Cardiac muscle cell (in vitro differentiated cells and primary cell): Measurements from ENCODE around the gene TIMP4. TPM values are rescaled to one million over a fixed set of nuclear protein-coding genes. Genes with fewer than 3 reads are reported as not detected.

Source experiments
- DNase-seq, 2 donors: peaks; one replicate each; pipeline versions ENCODE4 v3.0.0 to v3.0.0-alpha.2; 2010 to 2017; ENCODE audit warnings: low read depth in 1 of 2, low spot score in 1 of 2
- H3K27ac ChIP-seq: fragments of 200-600 bp; sonication (generic); 2 replicates; pipeline ENCODE4 v1.5.1; 2016
- H3K27me3 ChIP-seq: fragments of 200-600 bp; sonication (generic); 2 replicates; pipeline ENCODE4 v1.6.0; 2016; ENCODE audit warnings: control low read depth
- H3K36me3 ChIP-seq: fragments of 200-600 bp; sonication (generic); 2 replicates; pipeline ENCODE4 v1.5.1; 2016; ENCODE audit warnings: control low read depth
- H3K4me1 ChIP-seq: fragments of 200-600 bp; sonication (generic); 2 replicates; pipeline ENCODE4 v1.8.1; 2017; ENCODE audit warnings: low read depth, mild to moderate bottlenecking, mixed run types
- H3K4me3 ChIP-seq: fragments of 200-600 bp; sonication (generic); 2 replicates; pipeline ENCODE4 v1.5.1; 2016; ENCODE audit warnings: mild to moderate bottlenecking
- H3K9me3 ChIP-seq: fragments of 200-600 bp; sonication (generic); 2 replicates; pipeline ENCODE4 v1.5.1; 2017; ENCODE audit warnings: low read depth, mild to moderate bottlenecking, control low read depth
- CTCF ChIP-seq: IDR thresholded peaks from 2 replicates; pipeline ENCODE4 v1.5.1; 2012; ENCODE audit warnings: low read depth, mild to moderate bottlenecking, low read length
- polyA plus RNA-seq: library from polyadenylated mRNA; unstranded; fragments of >200 nt; fragmentation: Nextera tagmentation; extraction: Ambion mirVana; gene quantifications from 2 replicates; pipeline ENCODE4 v1.2.1, GENCODE V29; 2016
- total RNA-seq: library from RNA; depleted of rRNA; stranded (reverse); fragments of >200 nt; gene quantifications from 2 replicates; pipeline ENCODE4 v1.2.3, GENCODE V29; 2016

The TIMP4 gene
- total and polyA plus RNA-seq, 2 experiments from 2014 or later, result 0.16 TPM; not detected in 1

- H3K27me3 ChIP-seq, result no peaks in the 10 kb centered on the region
- peaks cover 5% of the 10 kb centered on the region for H3K4me1 ChIP-seq
- no peak for DNase-seq
- no peaks in the 10 kb centered on the region for H3K36me3 ChIP-seq
- H3K9me3 ChIP-seq, result no peaks in the 10 kb centered on the region
- no peak overlapping the region for H3K27ac ChIP-seq
- TF ChIP-seq CTCF, result no peak
- H3K4me3 ChIP-seq, result no peak overlapping the region
Measured at GRCh38 chr3:12185172-12185710, 26.5 kb upstream of the TIMP4 start.

GRCh38 chr3:12184541-12184940, 25.8 kb upstream of the TIMP4 start:
- no peak overlapping the region for H3K27ac ChIP-seq

GRCh38 chr3:12182687-12183441, 24.2 kb upstream of the TIMP4 start:
- Histone ChIP-seq H3K27me3 (no peaks in the 10 kb centered on the region), H3K4me1 (no peaks in the 10 kb centered on the region), H3K27ac (no peak overlapping the region), H3K9me3 (no peaks in the 10 kb centered on the region), H3K36me3 (no peaks in the 10 kb centered on the region), H3K4me3 (no peak overlapping the region)
- TF ChIP-seq CTCF, result no peak
- DNase-seq, result no peak

More at GRCh38 chr3:12184541-12184940, 25.8 kb upstream of the TIMP4 start:
- H3K4me3 ChIP-seq, result no peak overlapping the region
- H3K4me1 ChIP-seq, result peaks cover 5% of the 10 kb centered on the region
- H3K27me3 ChIP-seq, result no peaks in the 10 kb centered on the region
- H3K9me3 ChIP-seq, result no peaks in the 10 kb centered on the region
- no peak for DNase-seq
- TF ChIP-seq CTCF, result no peak
- no peaks in the 10 kb centered on the region for H3K36me3 ChIP-seq

GRCh38 chr3:12181806-12182205, 23.1 kb upstream of the TIMP4 start:
- TF ChIP-seq CTCF, result no peak
- Histone ChIP-seq H3K4me3 (no peak overlapping the region), H3K27ac (no peak overlapping the region)

GRCh38 chr3:12181301-12181700, 22.6 kb upstream of the TIMP4 start:
- Histone ChIP-seq H3K4me3 (no peak overlapping the region), H3K4me1 (no peaks in the 10 kb centered on the region), H3K9me3 (no peaks in the 10 kb centered on the region), H3K27ac (no peak overlapping the region), H3K27me3 (no peaks in the 10 kb centered on the region), H3K36me3 (no peaks in the 10 kb centered on the region)
- no peak for TF ChIP-seq CTCF
- DNase-seq, result no peak

More at GRCh38 chr3:12181806-12182205, 23.1 kb upstream of the TIMP4 start:
- no peaks in the 10 kb centered on the region for H3K27me3 ChIP-seq
- H3K4me1 ChIP-seq, result no peaks in the 10 kb centered on the region
- DNase-seq, result no peak
- no peaks in the 10 kb centered on the region for H3K9me3 ChIP-seq
- H3K36me3 ChIP-seq, result no peaks in the 10 kb centered on the region
